GM10248 (cell line): Measurements from ENCODE around the gene CD63.

Source experiments
- CTCF ChIA-PET: fragments of 300-600 bp; sonication (Branson Sonifier 250); formaldehyde crosslinking; extraction: SDS; loops from one replicate; lab custom pipeline; 2021; ENCODE audit warnings: antibody characterized with exemption; lab: Yijun Ruan, JAX
- POLR2A ChIA-PET: fragments of 350-650 bp; sonication (Branson Sonifier 250); formaldehyde crosslinking; extraction: SDS; loops from one replicate; lab custom pipeline; 2020; ENCODE audit warnings: antibody characterized with exemption; lab: Yijun Ruan, JAX
- DNase-seq: peaks from one replicate; pipeline ENCODE4 v3.0.0; 2012; ENCODE audit errors: extremely low spot score
- TF ChIP-seq, protein P1 (sequence below): IDR thresholded peaks from 2 replicates; pipeline ENCODE4 v1.5.1; 2012; ENCODE audit warnings: mild to moderate bottlenecking, low read depth; ENCODE audit errors: extremely low read depth, missing control alignments, control extremely low read depth

The CD63 gene, protein sequence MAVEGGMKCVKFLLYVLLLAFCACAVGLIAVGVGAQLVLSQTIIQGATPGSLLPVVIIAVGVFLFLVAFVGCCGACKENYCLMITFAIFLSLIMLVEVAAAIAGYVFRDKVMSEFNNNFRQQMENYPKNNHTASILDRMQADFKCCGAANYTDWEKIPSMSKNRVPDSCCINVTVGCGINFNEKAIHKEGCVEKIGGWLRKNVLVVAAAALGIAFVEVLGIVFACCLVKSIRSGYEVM

DNA sequence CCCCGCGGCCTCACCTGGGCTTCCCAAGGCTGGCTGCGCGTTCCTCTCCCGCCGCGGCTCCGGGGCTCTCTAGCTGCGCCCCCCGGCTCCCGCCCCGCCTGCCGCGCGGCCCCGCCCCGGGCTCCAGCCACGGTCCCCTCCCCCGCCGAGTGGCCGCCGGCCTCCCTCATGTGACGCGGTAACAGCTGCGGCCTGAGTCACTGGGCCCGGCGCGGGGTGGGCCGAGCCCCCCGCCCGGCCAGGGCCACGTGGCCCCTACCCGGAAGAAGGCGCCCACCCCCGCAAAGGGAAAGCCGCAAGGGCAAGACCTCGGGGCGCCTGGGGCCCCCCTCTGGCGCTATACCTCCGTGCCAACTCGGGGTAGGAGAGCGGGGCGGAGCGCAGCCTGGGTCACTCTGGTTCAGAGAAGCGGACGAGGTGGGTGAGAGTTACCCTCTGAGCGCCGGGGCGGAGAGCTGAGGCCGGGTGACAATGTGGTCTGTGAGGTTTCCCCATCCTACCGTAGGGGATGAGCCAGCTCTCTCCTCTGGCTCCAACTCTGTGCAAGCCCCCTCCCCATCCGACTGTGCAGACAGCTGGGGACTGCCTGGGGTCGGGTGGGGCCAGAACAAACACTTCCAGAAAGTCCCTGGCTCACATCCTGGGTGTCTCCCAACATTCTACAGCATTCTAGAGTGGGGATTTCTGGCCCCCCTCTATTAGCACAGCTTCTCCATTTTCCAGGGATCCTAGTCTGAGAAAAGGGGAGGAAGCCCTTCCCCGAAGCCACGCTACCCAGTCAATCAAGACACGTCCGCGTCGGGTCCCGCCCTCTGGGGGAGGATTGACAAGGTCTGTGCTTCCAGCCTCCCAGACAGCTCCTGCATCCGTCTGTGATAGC, at the start of gene CD63:
CD63 (minus strand) TSS at position 71 of the 880 bp plus-strand sequence. CDS start 668 bp downstream, outside the sequence.
- TF ChIP-seq, protein P1, sequence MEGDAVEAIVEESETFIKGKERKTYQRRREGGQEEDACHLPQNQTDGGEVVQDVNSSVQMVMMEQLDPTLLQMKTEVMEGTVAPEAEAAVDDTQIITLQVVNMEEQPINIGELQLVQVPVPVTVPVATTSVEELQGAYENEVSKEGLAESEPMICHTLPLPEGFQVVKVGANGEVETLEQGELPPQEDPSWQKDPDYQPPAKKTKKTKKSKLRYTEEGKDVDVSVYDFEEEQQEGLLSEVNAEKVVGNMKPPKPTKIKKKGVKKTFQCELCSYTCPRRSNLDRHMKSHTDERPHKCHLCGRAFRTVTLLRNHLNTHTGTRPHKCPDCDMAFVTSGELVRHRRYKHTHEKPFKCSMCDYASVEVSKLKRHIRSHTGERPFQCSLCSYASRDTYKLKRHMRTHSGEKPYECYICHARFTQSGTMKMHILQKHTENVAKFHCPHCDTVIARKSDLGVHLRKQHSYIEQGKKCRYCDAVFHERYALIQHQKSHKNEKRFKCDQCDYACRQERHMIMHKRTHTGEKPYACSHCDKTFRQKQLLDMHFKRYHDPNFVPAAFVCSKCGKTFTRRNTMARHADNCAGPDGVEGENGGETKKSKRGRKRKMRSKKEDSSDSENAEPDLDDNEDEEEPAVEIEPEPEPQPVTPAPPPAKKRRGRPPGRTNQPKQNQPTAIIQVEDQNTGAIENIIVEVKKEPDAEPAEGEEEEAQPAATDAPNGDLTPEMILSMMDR = peak; percentile 11
- ChIA-PET POLR2A (interaction anchor here (0.6 to 1.7 kb wide), 6 partner anchors 9 to 485 kb away, joined by 3 to 11 read pairs (median 3); partner anchors contain the start of genes ORMDL2, PA2G4, RDH5 and SARNP), CTCF (interaction anchor here (0.8 to 3.1 kb wide), 12 partner anchors 10 to 267 kb away, joined by 3 to 57 read pairs (median 4); partner anchors contain the start of genes DNAJC14 and RDH5)
- DNase-seq = peak; percentile 95

DNA sequence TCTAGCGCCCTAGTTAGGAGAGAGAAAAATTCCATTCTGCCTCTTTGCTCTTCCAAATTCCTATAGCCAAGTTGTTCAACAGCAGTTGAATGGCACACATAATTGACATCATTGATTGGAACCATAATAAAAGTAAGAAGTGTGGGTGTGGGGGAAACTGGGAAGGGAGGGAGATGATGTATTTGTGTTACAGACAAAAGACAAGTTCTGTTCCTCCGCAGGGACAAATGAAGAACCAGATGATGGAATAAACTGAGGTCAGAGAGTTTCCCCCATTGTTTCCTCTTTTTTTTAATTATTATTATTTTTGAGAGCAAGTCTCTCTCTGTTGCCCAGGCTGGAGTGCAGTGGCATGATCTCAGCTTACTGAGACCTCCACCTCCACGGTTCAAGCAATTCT, 49.0 kb upstream of the CD63 start:
- no peak for DNase-seq
- CTCF ChIA-PET = interaction anchor here (1.5 to 1.8 kb wide), 2 partner anchors 17 to 39 kb away, joined by 3 to 6 read pairs; no protein-coding TSS in a partner anchor
- TF ChIP-seq, protein P1 = no peak
- POLR2A ChIA-PET = no interaction called here

DNA sequence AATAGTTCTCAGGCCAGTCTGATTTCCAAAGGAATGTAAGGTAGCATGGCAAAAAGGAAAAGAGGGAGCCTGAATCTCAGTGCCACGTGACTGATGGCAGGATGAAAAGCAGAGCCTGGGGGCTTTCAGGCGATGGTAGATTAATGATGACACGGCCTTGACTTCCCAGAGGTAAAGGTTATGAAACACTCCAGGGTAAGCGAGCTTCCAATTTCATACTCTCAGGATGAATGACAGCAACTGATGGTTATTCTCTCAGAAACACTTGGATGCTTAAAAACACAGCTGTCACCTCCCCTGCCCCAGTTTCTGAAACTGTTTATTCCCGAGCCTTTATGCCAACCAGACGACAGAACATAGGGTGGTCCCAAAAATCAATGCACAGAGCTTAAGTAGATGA, 42.9 kb upstream of the CD63 start:
- POLR2A ChIA-PET = interaction anchor here (0.6 kb wide), 1 partner anchor 53 kb away, joined by 5 read pairs; no protein-coding TSS in a partner anchor
- TF ChIP-seq, protein P1 = no peak
- CTCF ChIA-PET = interaction anchor here (1.1 to 1.7 kb wide), 6 partner anchors 14 to 154 kb away, joined by 3 to 6 read pairs (median 4); no protein-coding TSS in a partner anchor
- no peak for DNase-seq

DNA sequence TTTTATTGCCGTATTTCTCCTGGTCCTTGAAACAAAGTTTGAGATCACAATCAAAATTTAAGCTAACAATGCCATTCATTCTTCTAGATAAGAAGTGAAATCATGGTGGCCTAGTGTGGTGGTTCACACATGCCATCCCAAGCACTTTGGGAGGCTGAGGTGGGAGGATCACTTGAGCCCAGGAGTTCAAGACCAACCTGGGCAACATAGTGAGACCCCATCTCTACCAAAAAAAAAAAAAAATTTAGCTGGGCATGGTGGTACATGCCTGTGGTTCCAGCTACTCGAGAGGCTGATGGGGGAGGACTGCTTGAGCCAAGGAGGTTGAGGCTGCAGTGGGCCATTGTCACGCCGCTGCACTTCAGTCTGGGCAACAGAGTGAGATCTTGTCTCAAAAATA, 38.3 kb upstream of the CD63 start:
- CTCF ChIA-PET = interaction anchor here (1.4 to 2.7 kb wide), 2 partner anchors 10 to 29 kb away, joined by 3 to 12 read pairs; no protein-coding TSS in a partner anchor
- POLR2A ChIA-PET = interaction anchor here (0.5 kb wide), 1 partner anchor 39 kb away, joined by 4 read pairs; no protein-coding TSS in a partner anchor
- DNase-seq = no peak
- TF ChIP-seq, protein P1 = no peak

DNA sequence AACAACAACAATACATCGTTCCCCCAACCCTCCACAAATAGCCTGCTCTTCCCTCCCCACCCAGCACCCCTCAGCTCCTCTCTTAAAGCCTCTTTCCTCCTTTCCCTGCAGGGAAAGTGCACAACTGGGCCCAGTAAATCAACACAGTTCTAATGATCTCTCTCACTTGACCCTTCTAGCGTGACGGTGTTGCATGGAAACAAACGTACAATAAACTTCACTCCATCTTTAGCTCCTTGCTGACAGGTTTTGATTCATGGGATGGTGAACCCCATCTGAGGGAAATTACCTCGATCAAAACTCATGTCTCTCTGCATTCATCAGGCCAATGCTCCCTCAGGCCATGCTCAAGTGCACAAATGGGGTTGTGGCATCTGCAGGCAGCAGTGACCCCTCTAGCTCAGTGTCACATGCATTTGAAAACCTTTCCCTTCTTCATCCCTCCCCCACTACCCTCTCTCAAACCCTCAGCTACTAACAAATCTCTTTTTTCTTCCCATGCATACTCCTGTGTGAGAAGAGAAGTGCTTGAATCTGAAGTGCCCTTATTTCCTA, 37.0 kb upstream of the CD63 start:
- CTCF ChIA-PET = interaction anchor here (1.2 to 1.6 kb wide), 4 partner anchors 9 to 30 kb away, joined by 3 to 6 read pairs (median 3); no protein-coding TSS in a partner anchor
- POLR2A ChIA-PET = no interaction called here

More for the DNA sequence above, 37.0 kb upstream of the CD63 start:
- no peak for DNase-seq
- TF ChIP-seq, protein P1 = no peak
